Myocyte (in vitro differentiated cells): Measurements from ENCODE around the gene CHST11. TPM values are rescaled to one million over a fixed set of nuclear protein-coding genes. Genes with fewer than 3 reads are reported as not detected.

Experiments
- DNase-seq: peaks from one replicate; pipeline ENCODE4 v3.0.0-alpha.2; 2012; ENCODE audit warnings: low read depth
- total RNA-seq: library from RNA; depleted of rRNA; stranded (reverse); fragments of >200 nt; gene quantifications from 2 replicates; pipeline ENCODE4 v1.2.3, GENCODE V29; 2014

CHST11 gene
- total RNA-seq, 1 donor from 2014 or later: 2.9 TPM

GRCh38 chr12:104579718-104580495 is 123.2 kb downstream of the CHST11 start:
- no peak for DNase-seq

- DNase-seq: no peak
Observed at GRCh38 chr12:104581005-104581570, 124.3 kb downstream of the CHST11 start.

GRCh38 chr12:104582739-104583138 is 126.0 kb downstream of the CHST11 start:
- DNase-seq: no peak

- DNase-seq: no peak
Observed at GRCh38 chr12:104583301-104583700, 126.6 kb downstream of the CHST11 start.

GRCh38 chr12:104585448-104586055 is 128.8 kb downstream of the CHST11 start:
- no peak for DNase-seq

- no peak for DNase-seq
Observed at GRCh38 chr12:104586351-104586919, 129.7 kb downstream of the CHST11 start.

GRCh38 chr12:104588047-104588920 is 131.5 kb downstream of the CHST11 start:
- no peak for DNase-seq

- DNase-seq: no peak
Observed at GRCh38 chr12:104588921-104589590, 132.3 kb downstream of the CHST11 start.

GRCh38 chr12:104590022-104590421 is 133.3 kb downstream of the CHST11 start:
- DNase-seq: no peak

- no peak for DNase-seq
Observed at GRCh38 chr12:104591257-104591885, 134.6 kb downstream of the CHST11 start.

GRCh38 chr12:104593482-104593881 is 136.7 kb downstream of the CHST11 start:
- no peak for DNase-seq

GRCh38 chr12:104596134-104596799 is 139.5 kb downstream of the CHST11 start:
- DNase-seq: peak; percentile 55

- no peak for DNase-seq
Observed at GRCh38 chr12:104596898-104597843, 140.4 kb downstream of the CHST11 start.

- peak; percentile 51 for DNase-seq
Observed at GRCh38 chr12:104598342-104599271, 141.9 kb downstream of the CHST11 start.

GRCh38 chr12:104599272-104600035 is 142.7 kb downstream of the CHST11 start:
- no peak for DNase-seq

- DNase-seq: no peak
Observed at GRCh38 chr12:104600036-104600712, 143.4 kb downstream of the CHST11 start.
